HG03469 (cell line): ENCODE data around the gene BCL11B.

Experiments used
- ATAC-seq: cut with Tn5 transposase; IDR thresholded peaks from one replicate; pipeline ENCODE4 v1.9.1; 2021; ENCODE audit warnings: mild to moderate bottlenecking, moderate library complexity, moderate number of reproducible peaks; ENCODE audit not compliant: unreplicated experiment

The BCL11B gene

DNA sequence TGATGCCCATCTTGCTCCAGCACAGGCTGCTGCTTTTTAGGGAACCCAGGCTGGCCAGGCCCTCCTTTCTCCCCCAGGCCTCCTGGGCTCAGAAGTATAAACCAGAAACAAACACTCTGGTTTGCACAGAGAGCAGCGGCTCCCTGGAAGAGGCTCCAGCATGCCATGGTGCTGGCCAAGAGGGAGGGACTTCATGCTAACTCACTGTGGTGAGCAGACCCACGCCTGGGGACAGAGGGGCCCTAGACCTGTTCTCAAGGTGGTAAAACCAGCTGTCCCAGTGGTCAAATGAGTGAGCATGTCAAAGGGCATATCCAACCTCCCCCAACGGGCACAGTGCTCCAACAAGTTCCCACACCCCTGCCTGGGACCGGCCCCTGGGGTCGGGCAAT is 15.5 kb downstream of the BCL11B start:
- no peak for ATAC-seq

DNA sequence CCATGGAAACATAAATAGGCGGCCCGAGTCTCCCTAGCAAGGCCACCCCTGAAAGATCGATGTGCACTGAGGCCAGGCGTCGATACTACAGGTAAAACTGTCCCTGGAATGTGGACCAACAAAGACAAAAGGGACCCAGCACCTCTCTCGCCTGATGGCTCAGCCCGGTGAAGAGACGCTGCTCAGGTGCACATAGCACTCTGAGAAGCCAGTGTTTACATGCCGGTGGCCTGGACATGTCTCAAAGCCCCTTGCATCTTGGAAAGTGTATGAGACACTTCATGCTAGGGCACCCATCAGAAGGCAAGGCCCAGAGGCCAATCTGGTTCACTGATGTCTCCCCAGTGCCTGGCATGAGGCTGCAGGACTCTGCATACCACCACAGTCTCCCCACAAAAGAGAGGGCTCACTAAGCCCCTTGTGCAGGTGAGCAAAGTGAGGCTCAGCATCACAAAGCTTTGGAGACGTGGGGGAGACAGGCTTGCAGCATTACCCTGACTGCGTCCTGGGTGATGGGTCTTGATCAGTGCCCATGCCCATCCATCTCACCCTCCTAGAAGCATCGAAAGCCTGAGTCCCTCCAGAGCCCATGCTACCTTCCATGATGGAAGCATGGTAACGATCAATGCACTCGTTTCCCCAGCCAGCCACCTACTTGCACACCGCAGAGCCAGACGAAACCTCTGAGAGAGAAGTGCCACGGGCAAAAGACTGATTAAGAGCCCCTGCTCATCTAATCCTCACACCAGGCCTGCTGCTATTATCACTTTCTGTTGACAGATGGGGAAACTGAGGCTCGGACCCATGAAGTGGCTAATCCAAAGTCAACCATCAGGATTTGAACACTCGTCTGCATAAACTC is 16.1 kb downstream of the BCL11B start:
- ATAC-seq: no peak

DNA sequence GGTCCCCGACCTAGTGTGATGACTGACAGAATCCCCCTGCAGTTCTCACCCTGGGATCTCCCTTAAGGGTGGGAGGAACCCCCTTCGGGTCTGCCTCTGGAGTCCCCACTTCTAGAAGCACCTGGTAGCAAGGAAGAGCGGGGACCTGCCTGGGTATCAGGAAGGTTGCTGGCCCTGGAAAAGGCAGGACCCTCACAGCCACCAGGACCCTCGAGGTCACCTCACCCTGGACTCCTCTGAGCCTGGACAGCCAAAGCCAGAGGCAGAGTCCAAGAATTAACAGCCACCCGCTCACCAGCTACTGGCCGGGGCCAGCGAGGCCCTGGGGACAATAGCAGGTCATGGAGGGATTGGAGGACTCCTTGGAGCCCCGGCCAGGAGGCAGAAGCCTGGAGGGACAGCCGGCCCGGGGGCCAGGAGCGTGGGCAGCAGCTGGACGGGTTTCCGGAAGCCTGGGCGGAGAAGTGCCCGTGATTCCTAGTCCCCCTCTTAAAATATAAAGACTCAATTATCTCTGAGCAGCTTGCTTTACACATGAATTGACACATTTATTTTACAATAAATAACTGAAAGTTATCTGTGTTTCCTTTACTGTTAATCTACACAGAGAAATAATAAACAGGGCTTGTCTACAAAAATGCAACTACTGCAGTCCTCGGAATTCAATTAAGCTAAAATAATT is 17.5 kb downstream of the BCL11B start:
- ATAC-seq: no peak

DNA sequence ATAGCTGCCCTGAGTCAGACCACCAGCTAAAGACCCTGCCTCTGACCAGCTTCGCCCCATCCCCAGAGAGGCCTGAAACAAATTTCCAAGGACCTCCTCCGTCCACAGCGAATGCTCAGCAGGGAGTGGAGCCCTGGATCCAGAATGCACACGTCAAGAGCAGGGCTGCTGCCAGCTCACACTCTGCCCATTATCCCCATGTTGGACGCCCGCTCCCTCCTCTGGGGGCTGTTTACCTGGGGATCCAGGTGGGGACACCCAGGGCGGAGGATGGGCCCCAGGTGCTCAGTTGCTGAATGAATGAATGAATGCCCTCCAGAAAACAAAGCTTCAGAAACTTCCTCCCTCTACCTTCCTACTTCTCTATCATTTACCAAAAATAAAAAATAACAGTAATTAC is 18.1 kb downstream of the BCL11B start:
- ATAC-seq: no peak

DNA sequence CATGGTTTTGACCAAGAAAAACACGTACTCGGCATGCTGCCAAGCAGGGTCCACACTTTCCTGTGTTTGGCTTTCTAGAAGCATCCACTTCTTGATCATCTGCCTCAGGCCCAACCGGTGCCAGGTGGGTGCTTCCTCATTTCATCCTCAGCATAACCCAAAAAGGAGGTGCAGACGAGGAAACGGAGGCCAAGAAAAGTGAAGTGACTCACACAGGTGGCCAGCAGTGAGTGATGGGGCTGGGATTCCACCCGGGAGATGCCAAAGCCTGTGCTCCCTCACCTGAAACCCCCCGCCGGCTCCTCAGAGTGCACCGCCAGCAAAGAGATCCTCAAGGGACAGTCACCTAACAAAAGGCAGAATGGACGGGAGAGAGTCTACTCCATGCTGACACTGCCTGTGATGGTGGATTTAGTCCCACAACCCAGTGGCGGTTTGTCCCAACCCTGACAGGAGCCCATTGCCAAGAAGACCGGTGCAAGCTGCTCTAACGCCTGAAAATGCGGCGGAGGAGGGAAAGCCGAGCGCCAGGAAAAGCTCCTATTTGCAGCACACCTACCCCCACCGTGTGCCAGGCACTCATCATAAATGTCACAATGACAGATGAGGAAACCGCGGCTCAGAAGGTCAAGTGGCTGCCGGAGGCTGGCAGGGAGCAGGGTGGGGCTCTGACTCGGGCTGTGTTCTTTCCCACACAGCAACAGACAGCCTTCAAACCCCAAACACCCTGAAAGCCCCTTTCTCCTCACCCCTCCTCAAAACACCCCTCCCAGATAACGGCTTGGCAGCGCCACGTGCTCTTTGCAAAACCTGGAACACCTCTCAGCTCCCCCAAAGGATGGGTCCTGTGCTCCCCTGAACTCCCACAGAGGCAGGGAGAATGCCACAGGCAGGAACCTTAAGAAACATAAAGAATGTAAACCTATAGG is 18.8 kb downstream of the BCL11B start:
- ATAC-seq: no peak

DNA sequence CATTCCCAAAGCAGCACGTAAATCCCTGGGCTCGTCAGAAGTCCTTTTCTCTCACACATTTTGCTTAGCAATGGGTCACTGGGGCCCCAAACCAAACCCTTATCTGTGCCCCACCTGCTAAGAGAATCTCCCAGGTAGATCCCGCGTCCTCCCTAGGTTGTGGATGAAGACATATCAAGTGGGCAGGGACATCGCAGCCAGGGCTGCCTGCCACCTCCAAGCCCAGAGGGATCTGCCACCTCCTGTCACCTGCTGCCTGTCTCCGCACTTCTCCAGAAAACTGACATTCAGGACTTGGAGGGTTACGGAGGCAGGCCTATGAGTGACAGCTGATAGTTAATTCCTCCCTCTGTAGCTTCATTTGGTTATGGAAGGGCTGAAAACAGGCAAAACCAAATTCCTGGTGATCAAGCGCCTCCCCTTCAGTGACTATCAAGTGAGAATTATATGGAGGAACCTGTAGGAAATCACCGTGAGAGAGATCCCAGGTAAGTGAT is 19.5 kb downstream of the BCL11B start:
- no peak for ATAC-seq

DNA sequence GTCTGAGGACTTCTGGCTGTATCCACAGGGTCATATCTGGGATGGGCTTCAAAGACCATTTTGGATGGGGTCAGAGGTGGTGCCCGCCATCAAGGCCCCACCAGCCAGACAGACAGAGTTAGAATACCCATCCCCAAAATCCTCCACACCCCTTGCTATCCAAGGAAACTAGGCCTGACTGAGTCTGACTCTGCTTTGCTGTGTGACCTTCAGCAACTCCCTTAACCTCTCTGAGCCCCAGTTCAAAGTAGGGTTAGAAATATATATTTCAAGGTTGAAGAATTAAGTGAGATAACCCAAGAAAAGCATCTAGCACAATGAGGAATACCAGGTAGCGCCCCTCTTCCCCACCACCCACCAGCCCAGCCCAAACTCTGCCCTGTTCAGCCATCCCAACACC is 20.3 kb downstream of the BCL11B start:
- ATAC-seq: no peak

DNA sequence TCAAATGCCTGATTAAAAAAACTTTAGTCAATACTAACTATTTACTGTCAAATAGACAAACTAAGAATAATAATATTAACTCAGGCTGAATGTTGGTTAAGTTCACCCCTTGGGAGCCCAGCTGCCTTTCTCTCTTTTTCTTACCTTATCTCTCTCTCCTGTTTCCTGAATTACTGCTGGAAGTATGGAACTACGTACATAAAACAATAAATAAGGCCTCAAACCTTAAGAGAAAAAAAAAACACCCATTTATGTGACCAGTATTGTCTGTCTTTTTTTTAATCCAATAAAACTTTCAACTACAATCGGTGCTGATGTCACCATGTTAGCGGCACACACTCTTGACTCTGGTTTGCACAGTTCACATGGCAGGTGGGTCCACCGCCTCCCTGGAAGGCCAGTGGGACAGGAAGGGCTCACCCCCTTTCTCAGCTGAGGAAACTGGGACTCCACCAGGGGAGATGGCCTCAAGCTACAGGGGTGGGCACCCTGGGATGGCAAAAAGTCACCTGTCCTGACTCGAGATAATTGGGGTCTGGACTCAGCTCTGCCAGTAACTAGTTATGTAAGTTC is 21.3 kb downstream of the BCL11B start:
- ATAC-seq: no peak

DNA sequence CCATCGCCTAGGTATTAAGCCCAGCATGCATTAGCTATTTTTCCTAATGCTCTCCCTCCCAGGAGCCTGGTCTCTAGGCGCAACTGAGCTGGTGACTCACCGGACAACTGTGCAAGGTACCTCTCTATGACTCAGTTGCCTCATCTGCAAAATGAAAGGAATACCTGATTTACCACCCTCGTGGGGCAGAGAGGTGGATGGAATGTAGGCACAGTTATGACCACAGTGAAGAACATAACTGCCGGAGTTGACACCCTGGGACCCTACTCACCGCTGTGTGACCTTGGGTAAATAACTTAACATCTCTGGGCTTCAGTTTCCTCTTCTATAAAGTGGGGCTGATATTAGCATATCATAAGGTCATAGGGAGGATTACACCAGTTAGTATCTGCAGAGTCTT is 22.6 kb downstream of the BCL11B start:
- ATAC-seq: no peak

DNA sequence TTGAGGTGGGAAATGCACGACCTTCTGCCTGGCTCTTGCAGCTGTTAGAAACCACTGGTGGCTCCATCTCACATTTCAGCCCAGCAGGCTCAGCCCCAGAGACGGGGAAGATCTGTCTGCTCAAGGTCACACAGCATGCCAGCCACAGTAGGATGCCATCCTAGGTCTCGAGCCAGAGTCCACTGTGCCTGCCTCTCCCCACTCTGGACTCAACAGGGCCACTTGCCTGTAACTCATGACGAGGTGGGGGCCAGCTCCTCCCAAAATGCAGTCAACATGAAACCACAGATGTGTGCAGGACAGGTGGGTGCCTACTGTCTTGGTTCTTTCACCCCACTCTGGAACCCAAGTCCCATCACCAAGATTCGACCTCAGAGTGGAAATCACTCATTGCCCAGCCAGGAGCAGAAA is 23.2 kb downstream of the BCL11B start:
- ATAC-seq: no peak

DNA sequence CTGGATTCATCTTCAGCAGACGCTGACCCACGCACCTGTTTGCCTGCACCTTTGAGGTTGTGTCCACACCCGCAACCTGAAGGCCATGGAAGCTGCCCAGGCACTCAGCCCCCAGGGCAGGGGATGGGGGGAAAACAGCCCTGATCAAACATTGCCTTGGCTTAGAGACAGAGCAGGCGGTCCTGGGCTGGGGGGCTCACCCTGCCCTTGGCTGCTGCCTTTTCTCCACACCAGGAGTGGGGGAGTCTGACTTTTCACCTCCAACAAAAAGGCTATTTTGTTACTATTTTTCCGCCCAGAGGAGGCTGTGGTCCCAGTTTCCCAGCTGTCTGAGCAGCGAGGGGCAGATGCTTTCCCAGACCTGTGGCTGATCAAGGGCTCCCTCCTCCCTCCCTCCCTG is 24.2 kb downstream of the BCL11B start:
- ATAC-seq: no peak

DNA sequence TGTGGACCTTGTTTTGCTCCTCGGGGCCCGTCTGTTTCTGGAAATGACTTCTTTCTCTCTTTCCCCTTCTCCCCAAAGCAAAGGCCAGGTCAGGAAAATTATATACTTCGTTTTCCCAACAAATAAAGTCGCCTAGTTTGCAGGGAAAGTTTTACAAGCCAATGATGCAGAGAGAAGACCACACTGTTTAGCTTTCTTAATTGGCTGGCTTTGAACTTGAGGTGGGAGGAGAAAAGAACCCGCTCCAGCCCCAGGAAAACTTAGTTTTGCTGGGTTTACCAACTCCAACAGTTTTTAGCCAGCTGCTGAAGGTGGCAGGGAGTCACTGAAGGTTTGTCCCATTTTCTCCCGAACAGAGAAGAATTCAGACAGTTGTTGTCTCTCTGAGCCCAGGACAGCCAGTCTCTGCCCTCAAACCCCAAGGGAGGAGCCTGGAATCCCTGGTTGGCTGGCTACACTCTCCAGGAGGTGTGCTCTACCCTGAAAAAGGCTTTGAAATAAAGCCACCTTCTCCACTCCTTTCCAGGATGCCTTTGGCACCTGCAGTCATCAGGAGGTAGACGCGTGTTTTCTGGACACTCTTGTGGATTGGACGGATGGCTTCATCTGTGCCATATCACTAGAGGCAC is 24.8 kb downstream of the BCL11B start:
- ATAC-seq: no peak

DNA sequence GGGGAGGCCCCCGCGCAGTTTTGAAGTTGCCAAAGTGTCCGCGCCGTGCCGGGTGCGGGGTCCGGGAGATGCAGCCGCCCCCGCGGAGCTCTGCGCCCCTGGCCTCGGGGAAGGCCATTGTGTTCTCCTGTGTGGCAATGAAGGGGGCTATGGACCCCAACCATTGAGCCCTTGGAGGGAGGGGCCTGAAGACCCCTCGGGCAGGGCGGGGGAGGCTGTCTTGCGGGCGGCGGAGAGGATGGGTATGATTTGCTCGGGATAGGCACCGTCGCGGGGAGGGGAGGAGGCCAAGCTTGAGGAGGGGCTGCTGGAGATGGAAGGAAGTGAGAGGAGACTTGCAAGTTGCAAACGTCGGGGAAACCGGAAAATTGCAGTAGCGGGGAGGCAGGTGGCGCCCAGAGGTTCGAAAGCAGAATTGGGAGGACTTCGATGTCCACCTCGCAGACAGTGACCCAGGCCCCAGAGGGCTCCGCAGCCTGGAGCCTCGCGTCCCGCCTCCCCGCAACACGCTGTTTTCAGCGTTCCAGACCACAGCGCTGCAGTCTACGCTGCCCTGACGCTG is 25.4 kb downstream of the BCL11B start:
- no peak for ATAC-seq

DNA sequence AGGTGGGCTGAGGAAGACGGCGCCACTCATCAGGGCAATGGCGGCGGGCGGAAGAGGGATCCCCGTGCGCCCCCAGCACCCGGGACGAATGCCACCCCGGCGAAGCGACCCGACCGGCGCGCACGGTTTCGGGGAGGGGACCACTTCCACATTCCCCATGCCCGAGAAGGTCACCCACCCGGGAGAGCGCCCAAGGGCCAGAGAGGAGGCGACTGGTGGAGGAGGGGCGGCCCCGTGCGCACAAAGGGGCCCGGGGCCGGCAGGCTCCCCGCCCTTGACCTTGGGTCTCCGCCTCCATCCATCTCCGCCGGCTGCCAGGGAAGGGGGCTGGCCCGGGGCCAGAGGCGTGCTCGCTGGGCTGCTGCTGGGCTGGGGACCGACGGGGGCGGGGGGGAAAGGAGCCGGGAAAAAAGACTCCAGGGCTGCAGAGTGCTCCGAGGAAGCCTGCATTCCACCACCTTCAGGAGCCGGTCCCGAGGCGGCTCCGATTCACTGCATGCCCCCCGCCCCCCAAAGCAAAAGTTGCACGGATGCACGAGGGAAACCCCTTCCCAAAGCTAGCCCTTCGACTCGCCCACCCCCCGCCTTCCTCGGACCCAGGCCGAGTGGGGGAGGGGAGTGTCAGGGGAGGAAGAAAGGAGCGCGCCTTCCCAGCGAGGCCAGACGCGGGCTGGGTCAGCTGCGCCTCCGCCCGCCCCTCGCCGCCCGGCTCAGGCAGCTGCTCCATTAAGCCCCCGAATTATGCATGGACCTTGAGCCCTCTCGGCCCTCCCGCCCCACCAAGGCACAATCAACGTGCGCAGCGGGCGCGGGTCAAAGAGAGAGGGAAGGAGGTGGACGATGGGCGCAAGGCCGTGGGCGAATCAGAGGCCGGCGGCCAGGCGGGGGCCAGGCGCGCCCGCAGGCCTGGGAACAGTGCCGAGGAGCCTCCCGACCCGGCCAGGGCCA is 26.2 kb downstream of the BCL11B start:
- no peak for ATAC-seq

DNA sequence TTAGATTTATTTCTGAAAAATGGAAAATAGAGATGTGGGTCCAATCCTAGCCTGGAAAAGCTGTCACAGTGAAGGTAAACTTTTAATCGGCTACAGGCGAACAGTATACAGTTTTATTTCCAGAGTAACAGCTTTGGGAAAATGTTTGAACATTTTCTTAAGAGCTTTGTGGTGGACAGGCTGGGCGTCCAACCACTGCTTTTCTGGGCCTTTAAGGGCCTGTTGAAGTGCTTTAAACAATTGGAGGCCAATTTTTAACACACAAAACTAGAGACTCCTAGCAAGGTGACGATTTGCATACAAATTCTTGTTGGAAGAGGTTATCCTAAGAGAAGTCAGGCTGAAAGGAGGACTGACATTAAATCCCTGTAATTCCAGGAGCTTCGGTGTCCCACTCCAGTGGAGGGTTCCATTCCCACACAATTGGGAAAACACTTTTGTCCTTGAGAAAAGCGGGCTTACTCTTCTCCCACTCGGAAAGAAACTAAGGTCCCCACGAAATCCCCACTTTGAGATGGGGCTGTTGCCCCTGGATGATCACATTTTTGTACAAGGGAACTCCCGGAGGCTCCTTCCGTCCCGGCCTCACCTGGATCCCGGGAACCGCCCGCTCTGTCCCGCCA is 26.9 kb downstream of the BCL11B start:
- no peak for ATAC-seq

DNA sequence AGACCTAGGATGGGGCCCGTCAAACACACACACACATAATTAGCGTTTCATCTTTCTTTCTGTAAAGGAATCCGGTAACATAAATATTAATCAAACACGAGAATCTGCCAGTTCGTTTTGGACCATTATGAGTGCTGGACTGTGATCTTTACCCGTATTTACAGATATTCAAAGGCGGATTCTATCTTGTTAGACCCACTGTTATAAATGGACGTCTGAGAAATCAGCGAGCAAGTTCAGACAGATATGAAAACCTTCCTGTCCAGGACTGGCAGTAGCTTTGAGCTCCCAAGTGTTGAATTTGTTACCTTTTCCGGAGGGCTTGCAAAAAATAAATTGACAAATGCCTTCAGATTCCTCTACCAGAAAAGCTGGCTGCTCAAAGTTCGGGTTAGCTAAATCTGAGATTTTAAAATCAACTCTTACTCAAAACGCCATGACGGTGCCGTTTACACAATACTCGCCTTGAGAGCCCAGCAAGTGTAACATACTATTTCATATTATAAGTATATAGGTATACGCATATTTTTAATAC is 27.6 kb downstream of the BCL11B start:
- no peak for ATAC-seq

DNA sequence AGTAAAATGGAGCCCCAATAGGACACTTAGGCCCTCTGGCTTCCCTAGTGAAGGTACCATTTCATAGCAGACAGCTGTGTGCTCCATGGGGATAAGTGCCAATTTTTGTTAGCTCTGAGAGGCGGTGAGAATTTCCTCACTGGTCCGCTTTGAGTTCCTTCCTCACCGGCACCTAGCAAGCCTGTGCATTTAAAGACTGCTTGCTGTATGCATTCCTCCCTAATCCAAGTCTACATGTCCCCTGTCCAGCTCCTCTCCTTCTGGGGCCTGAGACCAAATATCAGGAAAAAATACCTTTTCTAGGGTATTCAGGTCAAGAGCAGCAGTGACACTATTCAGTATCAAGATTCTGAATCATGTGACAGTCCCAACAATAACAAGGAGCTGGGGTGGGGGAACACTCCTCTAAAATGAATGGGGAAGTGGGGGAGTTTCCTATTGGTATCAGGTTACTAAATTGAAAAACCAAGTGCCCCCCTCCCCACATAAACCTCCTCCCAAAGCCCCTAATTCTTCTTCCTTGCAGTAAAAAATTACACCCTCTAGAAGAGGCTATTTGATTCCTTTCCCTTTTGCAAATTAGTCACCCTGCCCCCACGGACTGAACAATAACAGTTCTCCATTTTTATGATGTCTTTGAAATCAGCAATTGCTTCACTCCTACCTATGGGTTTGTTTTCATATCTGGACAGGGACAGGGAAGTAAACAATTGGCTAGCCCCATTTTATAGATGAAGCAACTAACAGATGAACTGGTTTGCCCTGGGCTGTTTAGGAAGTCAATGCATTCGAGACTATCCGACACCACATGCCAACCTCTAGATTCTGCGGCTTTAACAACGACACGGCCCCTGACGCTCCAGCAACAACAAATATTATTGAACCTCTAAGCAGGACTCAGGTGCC is 28.9 kb downstream of the BCL11B start:
- no peak for ATAC-seq
